MM.1S (cell line): ENCODE measurements around the gene ATF1.

Experiments used
- DNase-seq: peaks from one replicate; pipeline ENCODE4 v3.0.0-alpha.2; 2015
- H2AFZ ChIP-seq: fragments of 300-600 bp; sonication (generic); 2 replicates; pipeline ENCODE4 v1.6.0; 2016; ENCODE audit warnings: antibody characterized with exemption, low read length
- H3F3A ChIP-seq: fragments of 300-600 bp; sonication (generic); 2 replicates; pipeline ENCODE4 v1.6.1; 2016; ENCODE audit warnings: mild to moderate bottlenecking, antibody characterized with exemption, low read length, moderate library complexity, mixed read lengths; ENCODE audit not compliant: insufficient read depth
- H3K27ac ChIP-seq: fragments of 300-600 bp; sonication (generic); 2 replicates; pipeline ENCODE4 v1.5.1; 2016; ENCODE audit warnings: mild to moderate bottlenecking, low read length
- H3K27me3 ChIP-seq: fragments of 300-600 bp; sonication (generic); replicated peaks from 2 replicates; pipeline ENCODE4 v1.6.0; 2016; ENCODE audit warnings: low read length; ENCODE audit not compliant: insufficient read depth
- H3K36me3 ChIP-seq: fragments of 300-600 bp; sonication (generic); replicated peaks from 2 replicates; pipeline ENCODE4 v1.6.1; 2016; ENCODE audit warnings: mild to moderate bottlenecking, low read length, mixed read lengths; ENCODE audit not compliant: insufficient read depth
- H3K4me1 ChIP-seq: fragments of 300-600 bp; sonication (generic); 2 replicates; pipeline ENCODE4 v1.6.1; 2016; ENCODE audit warnings: low read length, mixed read lengths
- H3K4me2 ChIP-seq: fragments of 300-600 bp; sonication (generic); 2 replicates; pipeline ENCODE4 v1.6.0; 2016; ENCODE audit warnings: low read depth, low read length
- H3K4me3 ChIP-seq: fragments of 300-600 bp; sonication (generic); 2 replicates; pipeline ENCODE4 v1.5.1; 2016; ENCODE audit warnings: low read length, mixed read lengths
- H3K79me2 ChIP-seq: fragments of 300-600 bp; sonication (generic); 2 replicates; pipeline ENCODE4 v1.6.1; 2016; ENCODE audit warnings: mixed run types, low read length, mixed read lengths
- H3K9ac ChIP-seq: fragments of 300-600 bp; sonication (generic); 2 replicates; pipeline ENCODE4 v1.6.1; 2016; ENCODE audit warnings: low read length, mixed read lengths
- H3K9me2 ChIP-seq: fragments of 300-600 bp; sonication (generic); replicated peaks from 2 replicates; pipeline ENCODE4 v1.6.1; 2016; ENCODE audit warnings: mild to moderate bottlenecking, low read length, mixed read lengths; ENCODE audit not compliant: insufficient read depth
- H3K9me3 ChIP-seq: fragments of 300-600 bp; sonication (generic); replicated peaks from 2 replicates; pipeline ENCODE4 v1.6.1; 2016; ENCODE audit warnings: mild to moderate bottlenecking, low read length, mixed read lengths; ENCODE audit not compliant: insufficient read depth
- H4K20me1 ChIP-seq: fragments of 300-600 bp; sonication (generic); 2 replicates; pipeline ENCODE4 v1.6.1; 2016; ENCODE audit warnings: mild to moderate bottlenecking, low read length, moderate library complexity, mixed read lengths; ENCODE audit not compliant: insufficient read depth
- EZH2 ChIP-seq: fragments of 300-600 bp; sonication (generic); optimal IDR thresholded peaks from 2 replicates; pipeline ENCODE3; 2017; ENCODE audit warnings: low read depth, mild to moderate bottlenecking, antibody characterized with exemption, low read length, mixed read lengths
- EZH2phosphoT487 ChIP-seq: fragments of 300-600 bp; sonication (generic); IDR thresholded peaks from 2 replicates; pipeline ENCODE4 v1.6.1; 2018; ENCODE audit warnings: antibody characterized with exemption, low read length
- TF ChIP-seq, protein P1 (sequence below): fragments of 300-600 bp; sonication (generic); IDR thresholded peaks from 2 replicates; pipeline ENCODE4 v1.5.1; 2016; ENCODE audit warnings: antibody characterized with exemption, low read length, mixed read lengths

The ATF1 gene

DNA sequence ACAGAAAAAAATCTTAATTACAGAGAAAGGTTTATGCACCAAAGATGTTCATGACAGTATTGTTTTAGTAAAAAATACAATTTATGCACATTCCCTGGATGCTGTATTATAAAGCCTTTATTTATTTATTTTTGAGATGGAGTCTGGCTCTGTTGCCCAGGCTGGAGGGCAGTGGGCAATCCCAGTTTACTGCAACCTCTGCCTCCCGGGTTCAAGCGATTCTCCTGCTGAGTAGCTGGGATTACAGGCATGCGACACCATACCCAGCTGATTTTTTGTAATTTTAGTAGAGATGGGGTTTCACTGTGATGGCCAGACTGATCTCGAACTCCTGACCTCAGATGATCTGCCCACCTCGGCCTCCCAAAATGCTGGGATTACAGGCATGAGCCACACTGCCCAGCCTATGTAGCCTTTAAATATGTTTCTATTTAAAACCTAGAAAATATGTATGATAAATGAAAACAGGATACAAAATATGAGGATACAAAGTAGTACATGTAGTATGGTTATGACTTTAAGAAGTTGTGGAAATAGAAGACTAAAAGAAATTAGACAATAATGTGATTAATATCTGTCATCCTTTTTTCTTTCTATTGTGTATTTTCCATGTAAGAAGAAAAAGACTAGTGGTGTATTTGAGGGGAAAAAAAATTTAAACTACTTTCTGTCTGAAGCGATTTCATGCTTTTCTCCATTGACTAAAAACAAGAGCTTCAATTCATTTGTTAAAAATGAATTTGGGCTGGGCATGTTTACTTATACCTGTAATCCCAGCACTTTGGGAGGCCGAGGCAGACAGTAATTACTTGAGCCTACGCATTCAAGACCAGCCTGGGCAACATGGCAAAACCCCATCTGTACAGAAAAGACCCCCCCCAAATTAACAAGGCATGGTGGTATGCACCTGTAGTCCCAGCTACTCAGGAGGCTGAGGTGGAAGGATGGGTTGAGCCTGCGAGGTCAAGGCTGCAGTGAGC lies 13.1 kb downstream of the ATF1 start:
- DNase-seq, result no peak
- Histone ChIP-seq H3K27ac (no peak overlapping the region), H4K20me1 (no peaks in the 10 kb centered on the region), H3K27me3 (no peaks in the 10 kb centered on the region), H3K4me1 (no peaks in the 10 kb centered on the region), H3K4me2 (no peak overlapping the region), H3K4me3 (no peak overlapping the region), H3K9ac (no peak overlapping the region), H3K9me3 (no peaks in the 10 kb centered on the region), H3F3A (no peaks in the 10 kb centered on the region), H3K9me2 (no peaks in the 10 kb centered on the region), H3K79me2 (peaks cover 68% of the 10 kb centered on the region), H3K36me3 (no peaks in the 10 kb centered on the region; the same call in 1 of the 2 replicates), H2AFZ (no peak overlapping the region)
- TF ChIP-seq EZH2 (no peak), EZH2phosphoT487 (no peak)
- TF ChIP-seq, protein P1, sequence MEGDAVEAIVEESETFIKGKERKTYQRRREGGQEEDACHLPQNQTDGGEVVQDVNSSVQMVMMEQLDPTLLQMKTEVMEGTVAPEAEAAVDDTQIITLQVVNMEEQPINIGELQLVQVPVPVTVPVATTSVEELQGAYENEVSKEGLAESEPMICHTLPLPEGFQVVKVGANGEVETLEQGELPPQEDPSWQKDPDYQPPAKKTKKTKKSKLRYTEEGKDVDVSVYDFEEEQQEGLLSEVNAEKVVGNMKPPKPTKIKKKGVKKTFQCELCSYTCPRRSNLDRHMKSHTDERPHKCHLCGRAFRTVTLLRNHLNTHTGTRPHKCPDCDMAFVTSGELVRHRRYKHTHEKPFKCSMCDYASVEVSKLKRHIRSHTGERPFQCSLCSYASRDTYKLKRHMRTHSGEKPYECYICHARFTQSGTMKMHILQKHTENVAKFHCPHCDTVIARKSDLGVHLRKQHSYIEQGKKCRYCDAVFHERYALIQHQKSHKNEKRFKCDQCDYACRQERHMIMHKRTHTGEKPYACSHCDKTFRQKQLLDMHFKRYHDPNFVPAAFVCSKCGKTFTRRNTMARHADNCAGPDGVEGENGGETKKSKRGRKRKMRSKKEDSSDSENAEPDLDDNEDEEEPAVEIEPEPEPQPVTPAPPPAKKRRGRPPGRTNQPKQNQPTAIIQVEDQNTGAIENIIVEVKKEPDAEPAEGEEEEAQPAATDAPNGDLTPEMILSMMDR, result no peak

DNA sequence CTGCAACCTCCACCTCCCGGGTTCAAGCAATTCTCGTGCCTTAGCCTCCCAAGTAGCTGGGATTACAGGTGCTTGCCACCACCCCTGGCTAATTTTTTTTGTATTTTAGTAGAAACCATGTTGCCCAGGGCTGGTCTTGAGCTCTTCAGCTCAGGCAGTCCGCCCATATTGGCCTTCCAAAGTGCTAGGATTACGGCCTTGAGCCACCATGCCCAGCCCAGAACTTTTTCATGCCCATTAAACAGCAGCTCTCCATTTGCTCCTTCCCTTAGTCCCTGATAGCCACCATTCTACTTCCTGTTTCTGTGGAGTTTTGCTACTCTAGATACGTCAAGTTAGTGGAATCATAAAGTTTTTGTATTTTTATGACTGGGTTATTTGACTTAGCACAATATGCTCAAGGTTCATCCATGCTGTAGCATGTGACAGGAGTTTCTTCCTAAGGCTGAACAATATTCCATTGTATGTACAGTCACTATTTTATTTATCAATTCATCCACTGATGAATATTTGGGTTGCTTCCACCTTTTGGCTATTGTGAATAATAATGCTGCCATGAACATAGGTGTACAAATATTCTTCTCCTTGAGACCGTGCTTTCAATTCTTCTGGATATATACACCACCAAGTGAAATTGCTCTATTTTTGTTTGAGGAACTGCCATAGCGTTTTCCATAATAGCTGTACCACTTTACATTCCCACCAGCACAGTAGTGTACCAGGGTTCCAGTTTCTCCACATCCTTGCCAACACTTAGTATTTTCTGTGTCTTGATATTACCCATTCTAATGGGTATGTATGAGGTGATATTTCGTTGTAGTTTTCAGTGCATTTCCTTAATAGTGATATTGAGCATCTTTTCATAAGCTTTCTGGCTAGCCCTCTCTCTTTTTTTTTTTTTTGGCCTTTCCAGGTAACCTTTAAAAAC lies 15.0 kb downstream of the ATF1 start:
- Histone ChIP-seq H3K4me2 (no peak overlapping the region), H3K4me3 (no peak overlapping the region), H3K9me2 (no peaks in the 10 kb centered on the region), H3K27ac (no peak overlapping the region), H3F3A (no peaks in the 10 kb centered on the region), H3K9ac (no peak overlapping the region), H3K79me2 (peaks cover 49% of the 10 kb centered on the region), H3K9me3 (no peaks in the 10 kb centered on the region), H4K20me1 (no peaks in the 10 kb centered on the region), H2AFZ (no peak overlapping the region), H3K27me3 (no peaks in the 10 kb centered on the region), H3K36me3 (no peaks in the 10 kb centered on the region; the same call in 1 of the 2 replicates), H3K4me1 (no peaks in the 10 kb centered on the region)
- no peak for TF ChIP-seq EZH2phosphoT487
- TF ChIP-seq EZH2, result no peak
- TF ChIP-seq, protein P1, result no peak
- no peak for DNase-seq

DNA sequence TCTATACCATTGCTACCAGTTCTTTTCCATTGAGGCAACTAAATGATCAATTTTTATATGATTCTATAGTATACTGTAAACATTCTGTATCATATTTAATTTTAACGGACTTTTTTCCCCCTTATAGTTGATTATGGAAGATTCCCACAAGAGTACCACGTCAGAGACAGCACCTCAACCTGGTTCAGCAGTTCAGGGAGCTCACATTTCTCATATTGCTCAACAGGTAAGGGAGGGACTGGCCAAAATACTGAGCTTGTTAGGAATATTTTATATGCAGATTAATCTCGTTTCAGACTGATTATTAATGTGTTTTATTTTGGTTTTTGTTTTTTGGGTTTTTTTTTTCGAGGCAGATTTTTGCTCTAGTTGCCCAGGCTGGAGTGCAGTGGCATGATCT lies 16.1 kb downstream of the ATF1 start:
- Histone ChIP-seq H3K27me3 (no peaks in the 10 kb centered on the region), H3K4me1 (no peaks in the 10 kb centered on the region), H3K9me2 (no peaks in the 10 kb centered on the region), H3K9ac (no peak overlapping the region), H3K9me3 (no peaks in the 10 kb centered on the region), H3K4me3 (no peak overlapping the region), H3K79me2 (peaks cover 43% of the 10 kb centered on the region), H2AFZ (no peak overlapping the region), H3F3A (no peaks in the 10 kb centered on the region), H4K20me1 (no peaks in the 10 kb centered on the region), H3K4me2 (no peak overlapping the region), H3K36me3 (no peaks in the 10 kb centered on the region; the same call in 1 of the 2 replicates), H3K27ac (no peak overlapping the region)
- TF ChIP-seq, protein P1, result no peak
- TF ChIP-seq EZH2, result no peak
- no peak for TF ChIP-seq EZH2phosphoT487
- no peak for DNase-seq
